H1 (cell line): ENCODE results near the gene RFX2. TPM values are rescaled to one million over a fixed set of nuclear protein-coding genes. Genes with fewer than 3 reads are reported as not detected.

Experiments
- CTCF ChIA-PET: fragments of 300-600 bp; sonication (Branson Sonifier 250); formaldehyde crosslinking; loops from one replicate; lab custom pipeline; 2021; ENCODE audit not compliant: partially characterized antibody; lab: Charles Lee
- POLR2A ChIA-PET: fragments of 300-600 bp; sonication (Branson Sonifier 250); formaldehyde crosslinking; loops from one replicate; lab custom pipeline; 2021; ENCODE audit warnings: inconsistent platforms; ENCODE audit not compliant: partially characterized antibody; lab: Charles Lee
- DNase-seq, 2 experiments: peaks; one replicate each; pipeline versions ENCODE4 v3.0.0 to v3.0.0-alpha.2; 2010 to 2022; ENCODE audit warnings: low spot score in 2 of 2, low read depth in 1 of 2, mixed read lengths in 1 of 2
- FAIRE-seq: peaks from 2 replicates; lab custom pipeline; 2011; peaks lifted over from hg19 to GRCh38; lab: Jason Lieb, UNC
- H2AFZ ChIP-seq: 2 replicates; pipeline ENCODE4 v1.8.1; 2012; ENCODE audit warnings: low read length, inconsistent platforms
- H2AK5ac ChIP-seq: 2 replicates; pipeline ENCODE4 v1.6.1; 2013; ENCODE audit warnings: low read depth, low read length
- H2BK120ac ChIP-seq: replicated peaks from 2 replicates; pipeline ENCODE3; 2013; ENCODE audit warnings: low read depth, low read length, inconsistent platforms
- H2BK12ac ChIP-seq: 2 replicates; pipeline ENCODE4 v1.6.1; 2013; ENCODE audit warnings: low read depth, low read length
- H2BK15ac ChIP-seq: 2 replicates; pipeline ENCODE4 v1.6.1; 2013; ENCODE audit warnings: low read length
- H2BK20ac ChIP-seq: 2 replicates; pipeline ENCODE4 v1.6.1; 2013; ENCODE audit warnings: low read length
- H2BK5ac ChIP-seq: 2 replicates; pipeline ENCODE4 v1.6.1; 2013; ENCODE audit warnings: low read depth, low read length
- H3K14ac ChIP-seq: 2 replicates; pipeline ENCODE4 v1.6.1; 2013; ENCODE audit warnings: inconsistent platforms; ENCODE audit not compliant: insufficient read length
- H3K18ac ChIP-seq: 2 replicates; pipeline ENCODE4 v1.6.1; 2013; ENCODE audit warnings: low read length; ENCODE audit errors: extremely low read depth
- H3K23ac ChIP-seq: 2 replicates; pipeline ENCODE4 v1.6.1; 2013; ENCODE audit warnings: inconsistent platforms; ENCODE audit not compliant: insufficient read length
- H3K23me2 ChIP-seq: 2 replicates; pipeline ENCODE4 v1.6.1; 2013; ENCODE audit warnings: low read depth, low read length
- H3K27ac ChIP-seq: 2 replicates; pipeline ENCODE4 v1.6.1; 2011; ENCODE audit warnings: low read depth, low read length, inconsistent platforms
- H3K27me3 ChIP-seq, 4 experiments: replicated peaks in 1 of 4; 1 replicate in 1 of 4; 2 replicates in 3 of 4; pipeline versions ENCODE4 v1.6.1 to v1.8.1; 2011 to 2013; ENCODE audit warnings: low read length in 3 of 4, mild to moderate bottlenecking in 3 of 4, inconsistent platforms in 2 of 4, mixed read lengths in 2 of 4, moderate library complexity in 1 of 4; ENCODE audit not compliant: control insufficient read depth in 3 of 4, insufficient read depth in 3 of 4; ENCODE audit errors: extremely low read depth in 1 of 4
- H3K36me3 ChIP-seq, 4 experiments: 2 replicates each; pipeline versions ENCODE4 v1.6.1 to v1.8.1; 2011 to 2013; ENCODE audit warnings: mild to moderate bottlenecking in 4 of 4, low read length in 3 of 4, moderate library complexity in 2 of 4, control low read depth in 1 of 4, inconsistent platforms in 1 of 4; ENCODE audit not compliant: insufficient read depth in 4 of 4, control insufficient read depth in 2 of 4
- H3K4ac ChIP-seq: replicated peaks from 2 replicates; pipeline ENCODE3; 2013; ENCODE audit warnings: low read length, low read depth, mixed read lengths, inconsistent platforms; ENCODE audit not compliant: insufficient read length
- H3K4me1 ChIP-seq, 4 experiments: replicated peaks in 1 of 4; 1 replicate in 1 of 4; 2 replicates in 3 of 4; pipeline versions ENCODE4 v1.6.1 to v1.8.1; 2011 to 2013; ENCODE audit warnings: low read length in 3 of 4, inconsistent platforms in 2 of 4, mixed read lengths in 1 of 4; ENCODE audit not compliant: insufficient read depth in 4 of 4, control insufficient read depth in 3 of 4
- H3K4me2 ChIP-seq, 2 experiments: 2 replicates each; pipeline versions ENCODE4 v1.6.1 to v1.8.1; 2011 to 2013; ENCODE audit warnings: low read depth in 2 of 2, low read length in 2 of 2, control low read depth in 1 of 2, inconsistent platforms in 1 of 2, mild to moderate bottlenecking in 1 of 2; ENCODE audit not compliant: insufficient read depth in 1 of 2
- H3K4me3 ChIP-seq, 4 experiments: fragments of 200-600, 300-600 bp in 1 of 4; sonication (generic), shearing (Covaris generic), sonication (Bioruptor Twin) in 1 of 4; 2 replicates each; pipeline versions ENCODE4 v1.5.1 to v1.8.1; 2011 to 2016; ENCODE audit warnings: low read length in 4 of 4, low read depth in 3 of 4, control low read depth in 2 of 4, inconsistent platforms in 2 of 4, mild to moderate bottlenecking in 2 of 4, mixed read lengths in 1 of 4, moderate library complexity in 1 of 4; ENCODE audit not compliant: insufficient read depth in 2 of 4; ENCODE audit errors: extremely low read depth in 1 of 4
- H3K56ac ChIP-seq: replicated peaks from 2 replicates; pipeline ENCODE3; 2013; ENCODE audit warnings: low read depth, mild to moderate bottlenecking, mixed read lengths, low read length, inconsistent platforms; ENCODE audit not compliant: insufficient read length
- H3K79me1 ChIP-seq: 2 replicates; pipeline ENCODE4 v1.6.1; 2013; ENCODE audit warnings: low read depth, low read length, control low read depth
- H3K79me2 ChIP-seq, 2 experiments: 2 replicates each; pipeline versions ENCODE4 v1.6.1 to v1.8.1; 2012 to 2013; ENCODE audit warnings: low read length in 2 of 2, mild to moderate bottlenecking in 2 of 2, inconsistent platforms in 1 of 2; ENCODE audit not compliant: insufficient read depth in 2 of 2, control insufficient read depth in 1 of 2
- H3K9ac ChIP-seq, 4 experiments: replicated peaks in 1 of 4; 1 replicate in 1 of 4; 2 replicates in 3 of 4; pipeline versions ENCODE4 v1.6.1 to v1.8.1; 2011 to 2013; ENCODE audit warnings: low read depth in 3 of 4, low read length in 3 of 4, control low read depth in 2 of 4, mild to moderate bottlenecking in 2 of 4, moderate library complexity in 2 of 4, inconsistent platforms in 1 of 4; ENCODE audit errors: extremely low read depth in 1 of 4
- H3K9me3 ChIP-seq, 2 experiments: 2 replicates each; pipeline versions ENCODE4 v1.6.1 to v1.8.1; 2012 to 2013; ENCODE audit warnings: mild to moderate bottlenecking in 2 of 2, moderate library complexity in 2 of 2, control low read depth in 1 of 2, inconsistent platforms in 1 of 2, low read depth in 1 of 2, low read length in 1 of 2, mixed read lengths in 1 of 2; ENCODE audit not compliant: insufficient read depth in 2 of 2
- H4K20me1 ChIP-seq, 2 experiments: replicated peaks in 1 of 2; 2 replicates each; pipeline versions ENCODE3 to v1.8.1; 2011 to 2013; ENCODE audit warnings: inconsistent platforms in 2 of 2, low read length in 2 of 2, mild to moderate bottlenecking in 1 of 2; ENCODE audit not compliant: insufficient read depth in 2 of 2, control insufficient read depth in 1 of 2
- H4K5ac ChIP-seq: 2 replicates; pipeline ENCODE4 v1.6.1; 2013; ENCODE audit warnings: low read length, low read depth, mixed read lengths, inconsistent platforms; ENCODE audit not compliant: insufficient read length
- H4K8ac ChIP-seq: 2 replicates; pipeline ENCODE4 v1.8.0; 2013; ENCODE audit warnings: mild to moderate bottlenecking, moderate library complexity, low read length, inconsistent platforms; ENCODE audit not compliant: insufficient read depth; ENCODE audit errors: extremely low read depth
- H4K91ac ChIP-seq: replicated peaks from 2 replicates; pipeline ENCODE3; 2013; ENCODE audit warnings: low read length, mixed read lengths, inconsistent platforms; ENCODE audit not compliant: insufficient read length
- CBX8 ChIP-seq: fragments of 300-800, 300-1000 bp; sonication (generic); IDR thresholded peaks from 2 replicates; pipeline ENCODE4 v1.7.1; 2016; ENCODE audit warnings: low read depth, low read length, borderline replicate concordance
- EGR1 ChIP-seq: IDR thresholded peaks from 2 replicates; pipeline ENCODE4 v1.6.1; 2011; ENCODE audit warnings: low read depth, low read length, borderline replicate concordance
- KDM4A ChIP-seq: IDR thresholded peaks from one replicate; pipeline ENCODE4 v1.7.1; 2012; ENCODE audit warnings: low read depth, mild to moderate bottlenecking, moderate library complexity, low read length, inconsistent platforms; ENCODE audit not compliant: severe bottlenecking
- MAFK ChIP-seq: IDR thresholded peaks from 2 replicates; pipeline ENCODE4 v1.6.1; 2012; ENCODE audit warnings: low read depth, mild to moderate bottlenecking, improper control_type of control experiment, low read length
- POLR2A ChIP-seq, 2 experiments: IDR thresholded peaks; 1 replicate in 1 of 2; 2 replicates in 1 of 2; pipeline ENCODE4 v1.6.1; 2011; ENCODE audit warnings: low read depth in 2 of 2, low read length in 2 of 2, mild to moderate bottlenecking in 2 of 2; ENCODE audit errors: control extremely low read depth in 1 of 2
- SUZ12 ChIP-seq: fragments of 200-600 bp; sonication (generic); IDR thresholded peaks from 2 replicates; pipeline ENCODE4 v1.6.1; 2012; ENCODE audit warnings: mild to moderate bottlenecking, inconsistent platforms, low read length, moderate library complexity, mixed read lengths
- WGBS, 2 experiments: shearing (Covaris generic) in 1 of 2; methylation state at CpG; one replicate each; pipeline versions ENCODE4 v1.1.6 to v1.1.7; 2013 to 2015; ENCODE audit warnings: low lambda C conversion rate in 2 of 2, mixed read lengths in 2 of 2, inconsistent platforms in 1 of 2, low coverage in 1 of 2, missing lambda C conversion rate in 1 of 2; ENCODE audit not compliant: insufficient replicate concordance in 2 of 2, insufficient coverage in 1 of 2, insufficient read length in 1 of 2; ENCODE audit errors: extremely low coverage in 1 of 2, missing lambda C conversion rate in 1 of 2; 5-methylcytosine and 5-hydroxymethylcytosine counted together
- polyA plus RNA-seq, 7 experiments: library from polyadenylated mRNA; depleted of rRNA in 3 of 7; stranded (reverse) in 5 of 7; unstranded in 2 of 7; fragments of >200 nt in 5 of 7; fragments of 200-250 nt in 2 of 7; gene quantifications; 1 replicate in 5 of 7; 2 replicates in 1 of 7; 4 replicates in 1 of 7; pipeline versions ENCODE4 v1.2.1 to v1.2.3, GENCODE V29; 2011 to 2013; ENCODE audit warnings: missing spikeins in 2 of 7, mixed read lengths in 2 of 7
- total RNA-seq: library from RNA; stranded (reverse); fragmentation: NEBNext Ultra II Directional; extraction: Animal tissue kit (Norgen Biotek cat#: 25700); gene quantifications from 2 replicates; pipeline ENCODE4 v1.2.1, GENCODE V29; 2021

Gene RFX2
- total and polyA plus RNA-seq, 2 of the 8 experiments (the other 6 are each of a cell fraction or from before 2014, with no cell fraction given), result 4.8 to 5.3 TPM

DNA sequence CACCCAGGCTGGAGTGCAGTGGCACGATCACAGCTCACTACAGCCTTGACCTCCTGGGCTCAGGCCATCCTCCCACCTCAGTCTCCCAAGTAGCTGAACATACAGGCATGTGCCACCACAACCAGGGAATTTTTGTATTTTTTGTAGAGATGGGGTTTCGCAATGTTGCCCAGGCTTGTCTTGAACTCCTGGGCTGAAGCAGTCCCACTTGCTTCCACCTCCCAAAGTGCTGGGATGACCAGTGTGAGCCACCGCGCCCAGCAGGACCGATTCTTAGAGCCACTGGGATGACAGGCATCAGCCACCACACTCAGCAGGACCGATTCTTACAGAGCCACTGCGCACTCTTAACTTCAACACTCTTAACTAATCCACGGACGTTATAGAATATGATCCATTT lies 77.5 kb downstream of the RFX2 start:
- Histone ChIP-seq H3K4me2 (no peak overlapping the region), H3K9ac (no peak overlapping the region)
- CTCF ChIA-PET, result interaction anchor here (1.5 to 5.2 kb wide), 3 partner anchors 10 to 15 kb away, joined by 3 to 25 read pairs (median 16); no protein-coding TSS in a partner anchor
- TF ChIP-seq KDM4A, result no peak
- no peak for TF ChIP-seq MAFK
- no peak for TF ChIP-seq SUZ12
- no peak for TF ChIP-seq CBX8
- no peak for TF ChIP-seq EGR1
- TF ChIP-seq POLR2A (IDR thresholded peaks at IDR 0.05; ENCODE audit: control extremely low read depth in 1 of 2, low read depth in 2 of 2, low read length in 2 of 2), result no peak

More for the DNA sequence above, 77.5 kb downstream of the RFX2 start:
- Histone ChIP-seq H3K4me1 (no peaks in the 10 kb centered on the region), H3K36me3 (no peaks in the 10 kb centered on the region), H2BK15ac (no peak overlapping the region), H4K5ac (no peak overlapping the region), H2BK5ac (no peak overlapping the region), H3K27ac (no peak overlapping the region), H3K56ac (no peak overlapping the region), H2BK120ac (no peak overlapping the region), H3K23ac (no peak overlapping the region), H3K14ac (no peak overlapping the region), H2BK20ac (no peak overlapping the region), H4K91ac (no peak overlapping the region), H2AFZ (no peak overlapping the region), H3K23me2 (no peaks in the 10 kb centered on the region), H4K8ac (no peak overlapping the region), H3K79me2 (no peaks in the 10 kb centered on the region), H3K4me3 (no peak overlapping the region), H4K20me1 (no peaks in the 10 kb centered on the region), H2AK5ac (no peak overlapping the region), H3K9me3 (no peaks in the 10 kb centered on the region), H3K4ac (no peak overlapping the region), H3K27me3 (no peaks in the 10 kb centered on the region), H3K79me1 (no peaks in the 10 kb centered on the region), H3K18ac (no peak overlapping the region), H2BK12ac (no peak overlapping the region)
- peak in 1 of 2 experiments; percentile 16 for DNase-seq
- POLR2A ChIA-PET, result no interaction called here
- FAIRE-seq, result no peak
- 93% methylated on average over 9 of the region's 9 CpGs; no CpG with 5 or more reads in 1 of the 2 experiments for WGBS, 2 experiments
